GM12873 (cell line): ENCODE results near the gene UTP15.

ENCODE experiments used
- CTCF ChIP-seq: IDR thresholded peaks from 2 replicates; pipeline ENCODE4 v1.5.1; 2012; ENCODE audit warnings: low read depth, mild to moderate bottlenecking, moderate library complexity, low read length, control low read depth; ENCODE audit not compliant: insufficient read depth; ENCODE audit errors: missing control alignments

UTP15 gene

GRCh38 chr5:73564675-73565074 is 868 bp upstream of the UTP15 start:
- TF ChIP-seq CTCF: no peak

- no peak for TF ChIP-seq CTCF
These were observed 515 bp downstream of the UTP15 start for GRCh38 chr5:73565969-73566547.

- no peak for TF ChIP-seq CTCF
These were observed 17.0 kb downstream of the UTP15 start for GRCh38 chr5:73582285-73583145.

GRCh38 chr5:73587923-73588322 is 22.4 kb downstream of the UTP15 start:
- TF ChIP-seq CTCF: no peak

GRCh38 chr5:73591102-73591695 is 25.7 kb downstream of the UTP15 start:
- peak; percentile 61 for TF ChIP-seq CTCF

- TF ChIP-seq CTCF: no peak
These were observed 26.4 kb downstream of the UTP15 start for GRCh38 chr5:73591698-73592501.
